ENCODE measurements around the gene COBLL1.

Gene COBLL1

GRCh38 chr2:164841719-164842623 is at the start of gene COBLL1:
TSS of gene COBLL1 (minus strand) at chr2:164841823. CDS start at chr2:164841196, 627 bp downstream.
- no peak for DNase-seq (ENCODE audit: extremely low read depth, low read depth)
- TF ChIP-seq CTCF (IDR thresholded peaks at IDR 0.05; ENCODE audit: low read depth, low read length): peak; percentile 78

DNA sequence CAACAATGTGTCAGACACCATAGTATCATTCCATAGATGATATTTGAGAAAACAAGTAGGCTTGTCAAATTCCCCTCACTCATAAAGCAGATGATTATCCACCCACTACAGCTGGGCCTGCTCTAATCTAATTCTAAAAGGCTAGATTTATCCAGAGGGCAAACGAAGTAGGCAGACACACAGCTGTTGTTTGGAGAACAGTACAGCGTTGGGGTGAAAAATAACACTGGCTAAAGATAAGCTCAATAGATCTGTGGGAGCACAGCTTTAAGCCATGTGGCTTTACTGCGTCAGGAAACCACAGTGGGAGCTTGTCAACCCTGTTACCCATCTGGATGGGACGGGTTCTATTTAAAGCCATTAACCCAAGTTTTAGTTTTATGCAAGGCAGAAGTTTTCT is 48.9 kb upstream of the COBLL1 start:
- DNase-seq (ENCODE audit: extremely low read depth, low read depth): no peak

GRCh38 chr2:164888592-164888991 is 47.0 kb upstream of the COBLL1 start:
- no peak for TF ChIP-seq CTCF (IDR thresholded peaks at IDR 0.05; ENCODE audit: low read depth, low read length)
- DNase-seq (ENCODE audit: extremely low read depth, low read depth): no peak

More for the DNA sequence above, 48.9 kb upstream of the COBLL1 start:
- TF ChIP-seq CTCF (IDR thresholded peaks at IDR 0.05; ENCODE audit: low read depth, low read length): no peak

- DNase-seq (ENCODE audit: extremely low read depth, low read depth): no peak
- no peak for TF ChIP-seq CTCF (IDR thresholded peaks at IDR 0.05; ENCODE audit: low read depth, low read length)
Measured at GRCh38 chr2:164887434-164888144, 46.0 kb upstream of the COBLL1 start.

DNA sequence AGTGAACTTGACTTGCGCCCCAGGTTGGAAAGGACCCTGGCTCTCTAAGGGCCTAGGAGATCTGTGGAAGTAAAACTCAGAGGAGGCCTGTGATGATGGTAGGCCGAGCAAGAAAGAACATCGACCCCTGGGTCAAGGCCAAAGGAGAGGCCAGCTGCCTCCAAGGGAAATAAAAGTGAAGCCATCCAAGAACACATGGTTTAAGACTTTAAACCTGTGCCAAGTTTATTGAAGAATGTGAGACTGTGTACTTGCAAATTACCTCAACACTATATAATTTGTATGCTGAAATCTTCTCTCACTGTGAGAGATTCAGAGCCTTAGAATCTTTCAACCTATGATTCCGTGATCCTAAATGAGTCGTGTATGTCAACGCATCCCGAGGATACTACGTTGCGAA is 40.7 kb upstream of the COBLL1 start:
- no peak for TF ChIP-seq CTCF (IDR thresholded peaks at IDR 0.05; ENCODE audit: low read depth, low read length)
- DNase-seq (ENCODE audit: extremely low read depth, low read depth): no peak

GRCh38 chr2:164881524-164881923 is 39.9 kb upstream of the COBLL1 start:
- DNase-seq (ENCODE audit: extremely low read depth, low read depth): no peak
- TF ChIP-seq CTCF (IDR thresholded peaks at IDR 0.05; ENCODE audit: low read depth, low read length): no peak

All from AG09319 (cell line).